Smooth muscle cell (in vitro differentiated cells): ENCODE results near the gene MTCL3.

Source experiments
- DNase-seq: peaks from one replicate; lab custom pipeline; 2025; ENCODE audit not compliant: unreplicated experiment; lab: John Stamatoyannopoulos, UW
- H2AFZ ChIP-seq: fragments of 200-600 bp; sonication (generic); 2 replicates; pipeline ENCODE4 v1.6.0; 2016; ENCODE audit warnings: antibody characterized with exemption, low read depth, mild to moderate bottlenecking
- H3F3A ChIP-seq: fragments of 200-600 bp; sonication (generic); 2 replicates; pipeline ENCODE4 v1.6.0; 2017; ENCODE audit warnings: antibody characterized with exemption, low read depth
- H3K27ac ChIP-seq: fragments of 200-600 bp; sonication (generic); 2 replicates; pipeline ENCODE4 v1.5.1; 2016; ENCODE audit warnings: low read depth, mild to moderate bottlenecking
- H3K27me3 ChIP-seq: fragments of 200-600 bp; sonication (generic); 2 replicates; pipeline ENCODE4 v1.6.1; 2016; ENCODE audit warnings: low read depth, mild to moderate bottlenecking
- H3K36me3 ChIP-seq: fragments of 200-600 bp; sonication (generic); 2 replicates; pipeline ENCODE4 v1.5.1; 2016; ENCODE audit warnings: low read depth
- H3K4me1 ChIP-seq: fragments of 200-600 bp; sonication (generic); 2 replicates; pipeline ENCODE4 v1.5.1; 2016; ENCODE audit warnings: low read depth
- H3K4me2 ChIP-seq: fragments of 200-600 bp; sonication (generic); 2 replicates; pipeline ENCODE4 v1.6.0; 2016; ENCODE audit warnings: mild to moderate bottlenecking
- H3K4me3 ChIP-seq: fragments of 200-600 bp; sonication (generic); 2 replicates; pipeline ENCODE4 v1.5.1; 2016; ENCODE audit warnings: mild to moderate bottlenecking
- H3K79me2 ChIP-seq: fragments of 200-600 bp; sonication (generic); 2 replicates; pipeline ENCODE4 v1.6.0; 2016; ENCODE audit warnings: low read depth, mild to moderate bottlenecking
- H3K9ac ChIP-seq: fragments of 200-600 bp; sonication (generic); 2 replicates; pipeline ENCODE4 v1.6.0; 2016; ENCODE audit warnings: low read depth
- H3K9me3 ChIP-seq: fragments of 200-600 bp; sonication (generic); replicated peaks from 2 replicates; pipeline ENCODE4 v1.5.1; 2016; ENCODE audit warnings: low read depth
- H4K20me1 ChIP-seq: fragments of 200-600 bp; sonication (generic); 2 replicates; pipeline ENCODE4 v1.6.0; 2016; ENCODE audit warnings: low read depth
- CTCF ChIP-seq: fragments of 200-600 bp; sonication (generic); IDR thresholded peaks from 2 replicates; pipeline ENCODE4 v1.5.1; 2017; ENCODE audit warnings: borderline replicate concordance, mild to moderate bottlenecking, antibody characterized with exemption; ENCODE audit not compliant: insufficient read depth, poor library complexity, severe bottlenecking
- WGBS: methylation state at CpG from one replicate; pipeline ENCODE4 v1.1.7; 2016; ENCODE audit warnings: low lambda C conversion rate; 5-methylcytosine and 5-hydroxymethylcytosine counted together

Gene MTCL3

DNA sequence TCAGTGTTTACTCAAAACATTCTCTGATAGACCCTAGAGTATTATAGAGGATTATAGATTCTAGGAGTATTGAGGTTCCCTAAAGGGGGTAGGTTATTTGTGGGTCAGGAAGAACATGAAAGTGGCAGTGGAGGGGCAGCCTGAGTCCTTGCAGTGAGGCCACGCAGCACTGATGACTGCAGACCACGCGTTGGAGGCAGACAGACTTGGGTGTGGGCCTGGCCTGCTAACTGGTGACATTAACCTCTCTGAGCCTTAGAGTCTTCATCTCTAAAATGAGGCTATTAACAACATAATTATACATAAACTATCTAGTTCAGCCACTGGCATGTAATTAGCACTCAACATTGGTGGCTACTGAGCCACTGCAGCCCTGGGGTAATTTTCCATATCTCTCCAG is 16.1 kb downstream of the MTCL3 start:
- H3K27ac ChIP-seq, result no peak overlapping the region
- H3F3A ChIP-seq, result no peaks in the 10 kb centered on the region
- no peak overlapping the region for H2AFZ ChIP-seq
- no peak for DNase-seq
- no peaks in the 10 kb centered on the region for H3K79me2 ChIP-seq
- no peaks in the 10 kb centered on the region for H3K36me3 ChIP-seq
- TF ChIP-seq CTCF, result no peak
- H3K9ac ChIP-seq, result no peak overlapping the region
- no peaks in the 10 kb centered on the region for H4K20me1 ChIP-seq
- H3K9me3 ChIP-seq, result no peaks in the 10 kb centered on the region
- H3K4me1 ChIP-seq, result no peaks in the 10 kb centered on the region
- no peak overlapping the region for H3K4me2 ChIP-seq
- H3K4me3 ChIP-seq, result no peak overlapping the region
- H3K27me3 ChIP-seq, result no peaks in the 10 kb centered on the region
- 97% methylated on average over 3 of the region's 3 CpGs for WGBS

GRCh38 chr6:127497410-127497809 is 21.7 kb downstream of the MTCL3 start:
- H4K20me1 ChIP-seq, result no peaks in the 10 kb centered on the region
- H2AFZ ChIP-seq, result no peak overlapping the region
- H3K27me3 ChIP-seq, result no peaks in the 10 kb centered on the region
- H3K4me1 ChIP-seq, result no peaks in the 10 kb centered on the region
- H3K79me2 ChIP-seq, result no peaks in the 10 kb centered on the region
- no peaks in the 10 kb centered on the region for H3F3A ChIP-seq
- TF ChIP-seq CTCF, result no peak
- H3K36me3 ChIP-seq, result no peaks in the 10 kb centered on the region
- H3K4me3 ChIP-seq, result no peak overlapping the region
- no peak overlapping the region for H3K4me2 ChIP-seq
- DNase-seq, result no peak
- 67% methylated on average over 1 of the region's 1 CpG for WGBS
- no peak overlapping the region for H3K27ac ChIP-seq
- H3K9ac ChIP-seq, result no peak overlapping the region
- H3K9me3 ChIP-seq, result no peaks in the 10 kb centered on the region

DNA sequence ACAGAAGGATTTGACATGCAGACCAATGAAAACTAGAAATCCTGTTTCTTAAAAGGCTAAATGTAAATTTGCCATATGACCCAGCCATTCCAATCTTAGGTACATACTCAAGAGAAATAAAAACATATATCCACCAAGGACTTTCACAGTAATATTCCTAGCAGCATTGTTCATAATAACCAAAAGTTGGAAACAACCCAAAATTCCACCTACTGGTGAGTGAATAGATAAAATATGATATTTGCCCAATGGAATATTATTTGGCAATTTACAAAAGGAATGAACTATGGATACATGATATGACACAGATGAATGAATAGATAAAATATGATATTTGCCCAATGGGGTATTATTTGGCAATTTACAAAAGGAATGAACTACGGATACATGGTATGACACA is 22.7 kb downstream of the MTCL3 start:
- Histone ChIP-seq H3K4me2 (no peak overlapping the region), H3K9ac (no peak overlapping the region), H4K20me1 (no peaks in the 10 kb centered on the region), H3K9me3 (no peaks in the 10 kb centered on the region), H3F3A (no peaks in the 10 kb centered on the region), H2AFZ (no peak overlapping the region), H3K36me3 (no peaks in the 10 kb centered on the region), H3K27ac (no peak overlapping the region), H3K4me3 (no peak overlapping the region), H3K4me1 (no peaks in the 10 kb centered on the region), H3K79me2 (no peaks in the 10 kb centered on the region), H3K27me3 (no peaks in the 10 kb centered on the region)
- TF ChIP-seq CTCF, result no peak
- WGBS, result 90% methylated on average over 1 of the region's 1 CpG
- DNase-seq, result no peak

- Histone ChIP-seq H3K4me1 (no peaks in the 10 kb centered on the region), H2AFZ (no peak overlapping the region), H3K9me3 (no peaks in the 10 kb centered on the region), H3K79me2 (no peaks in the 10 kb centered on the region), H3K36me3 (no peaks in the 10 kb centered on the region), H3K27me3 (no peaks in the 10 kb centered on the region), H3K9ac (no peak overlapping the region), H3K27ac (no peak overlapping the region), H3F3A (no peaks in the 10 kb centered on the region), H4K20me1 (no peaks in the 10 kb centered on the region), H3K4me3 (no peak overlapping the region), H3K4me2 (no peak overlapping the region)
- no peak for TF ChIP-seq CTCF
- no peak for DNase-seq
These were observed 24.8 kb downstream of the MTCL3 start for GRCh38 chr6:127494240-127494767.
